IPS-18a (cell line): ENCODE results near the gene DLL1.
A peak's percentile ranks its signal among the peaks of the same experiment; 100 is the strongest.

Experiments
- H3K27ac ChIP-seq: one replicate; pipeline ENCODE4 v1.5.1; 2013; ENCODE audit warnings: low read length
- H3K27me3 ChIP-seq: one replicate; pipeline ENCODE4 v1.6.1; 2013; ENCODE audit warnings: mild to moderate bottlenecking, low read length; ENCODE audit not compliant: control insufficient read depth, insufficient read depth
- H3K36me3 ChIP-seq: one replicate; pipeline ENCODE4 v1.6.1; 2013; ENCODE audit warnings: low read depth, low read length; ENCODE audit not compliant: control insufficient read depth
- H3K4me1 ChIP-seq: one replicate; pipeline ENCODE4 v1.6.1; 2013; ENCODE audit warnings: low read depth, low read length; ENCODE audit not compliant: control insufficient read depth
- H3K4me3 ChIP-seq: one replicate; pipeline ENCODE4 v1.5.1; 2013; ENCODE audit warnings: low read length
- H3K9ac ChIP-seq: one replicate; pipeline ENCODE4 v1.6.1; 2013; ENCODE audit warnings: mild to moderate bottlenecking, low read length, moderate library complexity
- H3K9me3 ChIP-seq: one replicate; pipeline ENCODE4 v1.6.1; 2013; ENCODE audit warnings: low read depth, low read length; ENCODE audit not compliant: control insufficient read depth

The DLL1 gene

GRCh38 chr6:170307080-170307545 lies 16.2 kb upstream of the DLL1 start:
- Histone ChIP-seq H3K27ac (no peak overlapping the region), H3K36me3 (no peaks in the 10 kb centered on the region), H3K9me3 (peaks cover 9% of the 10 kb centered on the region), H3K4me1 (peaks cover 8% of the 10 kb centered on the region), H3K4me3 (peak overlapping the region; percentile 82), H3K9ac (peak overlapping the region; percentile 49), H3K27me3 (peaks cover 35% of the 10 kb centered on the region)

- peak within 1 kb of the TSS; percentile 49 for H3K9ac ChIP-seq
- H3K4me3 ChIP-seq = peak within 1 kb of the TSS; percentile 82
- H3K4me1 ChIP-seq = peaks cover 8% of the 10 kb centered on the region
- peaks cover 9% of the 10 kb centered on the region for H3K9me3 ChIP-seq
- no peaks in the 10 kb centered on the region for H3K36me3 ChIP-seq
- peaks cover 35% of the 10 kb centered on the region for H3K27me3 ChIP-seq
- H3K27ac ChIP-seq = no peak within 1 kb of the TSS
Observed at GRCh38 chr6:170306324-170307079, 15.6 kb upstream of the DLL1 start, which contains the start of gene FAM120B. Gene FAM120B (plus strand): TSS chr6:170306758. CDS start chr6:170317391, 10,633 bp downstream.

- no peaks in the 10 kb centered on the region for H3K36me3 ChIP-seq
- H3K9me3 ChIP-seq = peaks cover 9% of the 10 kb centered on the region
- peaks cover 8% of the 10 kb centered on the region for H3K4me1 ChIP-seq
- H3K9ac ChIP-seq = peak overlapping the region; percentile 49
- H3K4me3 ChIP-seq = peak overlapping the region; percentile 82
- H3K27me3 ChIP-seq = peaks cover 35% of the 10 kb centered on the region
- no peak overlapping the region for H3K27ac ChIP-seq
Observed at GRCh38 chr6:170305805-170306323, 15.0 kb upstream of the DLL1 start.

GRCh38 chr6:170301184-170301583 lies 10.3 kb upstream of the DLL1 start:
- H3K4me3 ChIP-seq = no peak overlapping the region
- H3K9ac ChIP-seq = no peak overlapping the region
- no peaks in the 10 kb centered on the region for H3K36me3 ChIP-seq
- H3K27me3 ChIP-seq = peaks cover 44% of the 10 kb centered on the region
- H3K27ac ChIP-seq = no peak overlapping the region
- H3K9me3 ChIP-seq = peaks cover 9% of the 10 kb centered on the region
- peaks cover 18% of the 10 kb centered on the region for H3K4me1 ChIP-seq

- Histone ChIP-seq H3K27ac (no peak overlapping the region), H3K4me1 (peaks cover 34% of the 10 kb centered on the region), H3K9me3 (peaks cover 3% of the 10 kb centered on the region), H3K9ac (no peak overlapping the region), H3K4me3 (no peak overlapping the region), H3K27me3 (peaks cover 42% of the 10 kb centered on the region), H3K36me3 (no peaks in the 10 kb centered on the region)
Observed at GRCh38 chr6:170298688-170299087, 7.8 kb upstream of the DLL1 start.

GRCh38 chr6:170297576-170298330 lies 6.9 kb upstream of the DLL1 start:
- H3K27ac ChIP-seq = no peak overlapping the region

GRCh38 chr6:170296746-170297575 lies 6.1 kb upstream of the DLL1 start:
- Histone ChIP-seq H3K27ac (no peak overlapping the region), H3K4me1 (peaks cover 51% of the 10 kb centered on the region), H3K9me3 (no peaks in the 10 kb centered on the region), H3K4me3 (peak overlapping the region; percentile 42), H3K27me3 (peaks cover 60% of the 10 kb centered on the region), H3K36me3 (no peaks in the 10 kb centered on the region), H3K9ac (no peak overlapping the region)

More at GRCh38 chr6:170297576-170298330, 6.9 kb upstream of the DLL1 start:
- H3K36me3 ChIP-seq = no peaks in the 10 kb centered on the region
- peaks cover 43% of the 10 kb centered on the region for H3K4me1 ChIP-seq
- H3K4me3 ChIP-seq = no peak overlapping the region
- no peak overlapping the region for H3K9ac ChIP-seq
- peaks cover 3% of the 10 kb centered on the region for H3K9me3 ChIP-seq
- peaks cover 52% of the 10 kb centered on the region for H3K27me3 ChIP-seq

- no peaks in the 10 kb centered on the region for H3K9me3 ChIP-seq
- H3K27me3 ChIP-seq = peaks cover 65% of the 10 kb centered on the region
- peak overlapping the region; percentile 42 for H3K4me3 ChIP-seq
- peaks cover 51% of the 10 kb centered on the region for H3K4me1 ChIP-seq
- H3K36me3 ChIP-seq = no peaks in the 10 kb centered on the region
- H3K27ac ChIP-seq = no peak overlapping the region
- H3K9ac ChIP-seq = peak overlapping the region; percentile 41
Observed at GRCh38 chr6:170296423-170296745, 5.5 kb upstream of the DLL1 start.

- peaks cover 65% of the 10 kb centered on the region for H3K27me3 ChIP-seq
- H3K9ac ChIP-seq = peak overlapping the region; percentile 41
Observed at GRCh38 chr6:170295510-170296422, 4.9 kb upstream of the DLL1 start.

GRCh38 chr6:170294813-170295509 lies 4.1 kb upstream of the DLL1 start:
- H3K4me1 ChIP-seq = peaks cover 51% of the 10 kb centered on the region
- peak overlapping the region; percentile 7 for H3K9ac ChIP-seq
- no peaks in the 10 kb centered on the region for H3K36me3 ChIP-seq
- H3K27ac ChIP-seq = no peak overlapping the region
- no peaks in the 10 kb centered on the region for H3K9me3 ChIP-seq
- H3K27me3 ChIP-seq = peaks cover 72% of the 10 kb centered on the region
- H3K4me3 ChIP-seq = peak overlapping the region; percentile 58

More at GRCh38 chr6:170295510-170296422, 4.9 kb upstream of the DLL1 start:
- no peak overlapping the region for H3K27ac ChIP-seq
- peak overlapping the region; percentile 58 for H3K4me3 ChIP-seq
- no peaks in the 10 kb centered on the region for H3K9me3 ChIP-seq
- H3K4me1 ChIP-seq = peaks cover 51% of the 10 kb centered on the region
- H3K36me3 ChIP-seq = no peaks in the 10 kb centered on the region
